Measurements from ENCODE around the gene PITPNC1.

GRCh38 chr17:67555855-67556254 lies 178.8 kb downstream of the PITPNC1 start:
- no peak for TF ChIP-seq CTCF (IDR thresholded peaks at IDR 0.05)
- no peak for TF ChIP-seq POLR2AphosphoS5 (IDR thresholded peaks at IDR 0.05)
- TF ChIP-seq POLR2A (IDR thresholded peaks at IDR 0.05) = no peak
- TF ChIP-seq EP300 (IDR thresholded peaks at IDR 0.05) = no peak

Measured in gastroesophageal sphincter (tissue), 3 donors.